A673 (cell line): ENCODE measurements around the gene KLHL17. TPM values are rescaled to one million over a fixed set of nuclear protein-coding genes. Genes with fewer than 3 reads are reported as not detected.
"Not testable (repeated sequence)": the region's sequence is repeated elsewhere in the genome, so short reads cannot be mapped to it uniquely, and the experiment has no call there.

Experiments
- BruUV-seq: library from RNA; stranded (reverse); fragments of 400-500 nt; replicated peaks from 2 replicates; lab custom pipeline; 2021; lab: Mats Ljungman, UMichigan
- CTCF ChIA-PET: fragments of 300-600 bp; sonication (Branson Sonifier 250); formaldehyde crosslinking; loops from one replicate; lab custom pipeline; 2022; ENCODE audit warnings: antibody characterized with exemption; lab: Charles Lee
- POLR2A ChIA-PET: fragments of 300-600 bp; sonication (Branson Sonifier 250); formaldehyde crosslinking; loops from one replicate; lab custom pipeline; 2022; ENCODE audit warnings: antibody characterized with exemption; ENCODE audit not compliant: low non-redundant PET; lab: Charles Lee
- DNase-seq: peaks from one replicate; pipeline ENCODE4 v3.0.0-alpha.2; 2015; ENCODE audit warnings: low spot score
- H3K27ac ChIP-seq: fragments of 200-600 bp; sonication (generic); 2 replicates; pipeline ENCODE4 v1.5.1; 2016; ENCODE audit warnings: mixed run types, low read depth, mild to moderate bottlenecking, mixed read lengths, antibody characterized with exemption, low read length; ENCODE audit not compliant: poor library complexity, severe bottlenecking
- H3K27me3 ChIP-seq: fragments of 200-600 bp; sonication (generic); replicated peaks from 2 replicates; pipeline ENCODE4 v1.6.1; 2017; ENCODE audit warnings: mixed run types, low read depth, mild to moderate bottlenecking, mixed read lengths, antibody characterized with exemption, low read length; ENCODE audit not compliant: insufficient read depth, poor library complexity
- H3K36me3 ChIP-seq: fragments of 200-600 bp; sonication (generic); 2 replicates; pipeline ENCODE4 v1.6.1; 2016; ENCODE audit warnings: mixed run types, mild to moderate bottlenecking, mixed read lengths, antibody characterized with exemption, low read length; ENCODE audit not compliant: insufficient read depth, poor library complexity, severe bottlenecking
- H3K4me1 ChIP-seq: fragments of 200-600 bp; sonication (generic); 2 replicates; pipeline ENCODE4 v1.6.1; 2017; ENCODE audit warnings: mixed run types, mild to moderate bottlenecking, mixed read lengths, antibody characterized with exemption, low read length; ENCODE audit not compliant: insufficient read depth, poor library complexity, severe bottlenecking
- H3K4me3 ChIP-seq: fragments of 200-600 bp; sonication (generic); 2 replicates; pipeline ENCODE4 v1.5.1; 2016; ENCODE audit warnings: low read depth, mixed run types, mild to moderate bottlenecking, mixed read lengths, low read length; ENCODE audit not compliant: poor library complexity, severe bottlenecking
- H3K9me3 ChIP-seq: fragments of 200-600 bp; sonication (generic); 2 replicates; pipeline ENCODE4 v1.6.1; 2016; ENCODE audit warnings: mixed run types, low read depth, mild to moderate bottlenecking, mixed read lengths, antibody characterized with exemption, low read length; ENCODE audit not compliant: poor library complexity, severe bottlenecking
- EZH2 ChIP-seq: fragments of 200-600 bp; sonication (generic); IDR thresholded peaks from 2 replicates; pipeline ENCODE4 v1.6.1; 2017; ENCODE audit warnings: borderline replicate concordance, low read depth, mild to moderate bottlenecking, mixed read lengths, antibody characterized with exemption, low read length; ENCODE audit not compliant: poor library complexity, severe bottlenecking
- intact Hi-C: fragments of 100-400 bp; cut with micrococcal nuclease; formaldehyde crosslinking; loops from one replicate; pipeline ENCODE4 v1.10.0; 2022; ENCODE audit not compliant: unreplicated experiment
- total RNA-seq: library from RNA; stranded (reverse); gene quantifications from 2 replicates; pipeline ENCODE4 v1.2.3, GENCODE V29; 2021
- TF ChIP-seq, protein P1 (sequence below): fragments of 300-800, 200-600 bp; sonication (generic); conservative IDR thresholded peaks from 2 replicates; pipeline ENCODE4 v1.5.1; 2017; ENCODE audit warnings: low read depth, mild to moderate bottlenecking, antibody characterized with exemption, low read length, moderate library complexity, mixed read lengths

The KLHL17 gene
- total RNA-seq, 1 experiment from 2014 or later: 43.3 TPM

DNA sequence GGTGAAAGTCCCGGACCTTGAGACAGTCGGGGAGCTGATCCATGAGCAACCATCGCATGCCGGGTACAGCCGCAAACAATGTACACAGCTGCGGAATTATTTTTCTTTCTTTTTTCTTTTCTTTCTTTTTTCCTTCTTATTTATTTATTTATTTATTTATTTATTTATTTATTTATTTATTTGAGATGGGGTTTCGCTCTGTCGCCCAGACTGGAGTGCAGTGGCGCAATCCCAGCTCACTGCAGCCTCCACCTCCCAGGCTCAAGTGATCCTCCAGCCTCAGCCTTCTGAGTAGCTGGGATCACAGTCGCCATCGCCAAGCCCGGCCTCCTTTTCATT is 24.1 kb downstream of the KLHL17 start:
- intact Hi-C loops: loop anchor here (5.0 kb wide), 1 partner anchor 78 kb away; no protein-coding TSS in a partner anchor
- no peak overlapping the region for H3K27ac ChIP-seq
- POLR2A ChIA-PET: interaction anchor here (0.6 kb wide), 1 partner anchor 17 kb away, joined by 3 read pairs; no protein-coding TSS in a partner anchor
- H3K4me3 ChIP-seq: no peak overlapping the region
- CTCF ChIA-PET: no interaction called here
- DNase-seq: no peak
- TF ChIP-seq, protein P1, sequence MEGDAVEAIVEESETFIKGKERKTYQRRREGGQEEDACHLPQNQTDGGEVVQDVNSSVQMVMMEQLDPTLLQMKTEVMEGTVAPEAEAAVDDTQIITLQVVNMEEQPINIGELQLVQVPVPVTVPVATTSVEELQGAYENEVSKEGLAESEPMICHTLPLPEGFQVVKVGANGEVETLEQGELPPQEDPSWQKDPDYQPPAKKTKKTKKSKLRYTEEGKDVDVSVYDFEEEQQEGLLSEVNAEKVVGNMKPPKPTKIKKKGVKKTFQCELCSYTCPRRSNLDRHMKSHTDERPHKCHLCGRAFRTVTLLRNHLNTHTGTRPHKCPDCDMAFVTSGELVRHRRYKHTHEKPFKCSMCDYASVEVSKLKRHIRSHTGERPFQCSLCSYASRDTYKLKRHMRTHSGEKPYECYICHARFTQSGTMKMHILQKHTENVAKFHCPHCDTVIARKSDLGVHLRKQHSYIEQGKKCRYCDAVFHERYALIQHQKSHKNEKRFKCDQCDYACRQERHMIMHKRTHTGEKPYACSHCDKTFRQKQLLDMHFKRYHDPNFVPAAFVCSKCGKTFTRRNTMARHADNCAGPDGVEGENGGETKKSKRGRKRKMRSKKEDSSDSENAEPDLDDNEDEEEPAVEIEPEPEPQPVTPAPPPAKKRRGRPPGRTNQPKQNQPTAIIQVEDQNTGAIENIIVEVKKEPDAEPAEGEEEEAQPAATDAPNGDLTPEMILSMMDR: 0 out of 2 replicates have a peak, but pooled peaks have one; percentile 10
- no peak for TF ChIP-seq EZH2
- no peaks in the 10 kb centered on the region for H3K36me3 ChIP-seq
- H3K27me3 ChIP-seq: no peaks in the 10 kb centered on the region
- no TSS peak for BruUV-seq
- no peaks in the 10 kb centered on the region for H3K4me1 ChIP-seq
- no peaks in the 10 kb centered on the region for H3K9me3 ChIP-seq

DNA sequence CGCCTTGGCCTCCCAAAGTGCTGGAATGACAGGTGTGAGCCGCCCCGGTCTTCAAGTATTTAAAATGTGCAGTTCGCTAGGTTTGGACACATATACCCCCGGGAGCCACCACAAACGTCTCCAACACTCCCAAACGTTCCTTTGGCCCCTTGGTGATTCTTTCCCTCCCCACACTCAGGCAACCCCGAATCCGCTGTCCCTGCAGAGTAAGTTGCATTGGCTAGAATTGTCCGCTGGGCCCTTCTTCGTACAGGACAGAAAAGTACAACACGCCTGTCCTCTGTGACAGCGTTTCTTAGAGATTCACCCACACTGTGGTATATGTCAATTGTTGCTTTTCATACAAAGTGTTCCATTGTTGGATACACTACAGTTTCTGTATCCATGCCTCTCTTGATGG is 24.7 kb downstream of the KLHL17 start:
- BruUV-seq: no TSS peak
- no peaks in the 10 kb centered on the region for H3K9me3 ChIP-seq
- H3K27ac ChIP-seq: no peak overlapping the region
- no peaks in the 10 kb centered on the region for H3K36me3 ChIP-seq
- intact Hi-C loops: no loop called here
- no peak for TF ChIP-seq EZH2
- TF ChIP-seq, protein P1: no peak
- H3K4me3 ChIP-seq: no peak overlapping the region
- no peak for DNase-seq
- POLR2A ChIA-PET: no interaction called here
- no peaks in the 10 kb centered on the region for H3K4me1 ChIP-seq
- no peaks in the 10 kb centered on the region for H3K27me3 ChIP-seq
- CTCF ChIA-PET: no interaction called here

DNA sequence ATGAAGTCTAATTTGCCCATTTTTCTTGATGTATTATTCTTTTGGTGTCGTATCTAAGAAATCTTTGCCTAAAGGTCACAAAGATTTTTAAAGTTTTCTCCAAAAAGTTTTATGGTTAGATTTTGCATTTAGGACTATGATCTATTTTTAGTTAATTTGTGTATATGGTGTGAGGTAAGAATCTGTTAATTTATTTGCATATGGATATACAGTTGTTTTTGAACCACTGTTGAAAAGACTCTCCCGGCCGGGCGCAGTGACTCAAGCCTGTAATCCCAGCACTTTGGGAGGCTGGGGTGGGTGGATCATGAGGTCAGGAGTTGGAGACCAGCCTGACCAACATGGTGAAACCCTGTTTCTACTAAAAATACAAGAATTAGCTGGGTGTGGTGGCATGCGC is 27.7 kb downstream of the KLHL17 start:
- not testable (repeated sequence) for H3K4me3 ChIP-seq

DNA sequence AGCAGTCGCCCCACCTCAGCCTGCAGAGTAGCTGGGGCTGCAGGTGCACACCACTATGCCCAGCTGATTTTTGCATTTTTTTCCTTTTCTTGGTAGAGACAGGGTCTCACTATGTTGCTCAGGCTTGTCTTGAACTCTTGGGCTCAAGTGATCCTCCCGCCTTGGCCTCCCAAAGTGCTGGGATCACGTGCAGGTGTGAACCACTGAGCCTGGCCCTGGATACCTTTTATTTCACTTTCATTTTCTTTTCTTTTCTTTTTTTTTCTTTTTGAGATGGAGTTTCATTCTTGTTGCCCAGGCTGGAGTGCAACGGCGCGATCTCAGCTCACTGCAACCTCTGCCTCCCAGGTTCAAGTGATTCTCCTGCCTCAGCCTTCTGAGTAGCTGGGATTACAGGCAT is 30.9 kb downstream of the KLHL17 start:
- H3K27ac ChIP-seq, H3K4me3 ChIP-seq, intact Hi-C loops, H3K9me3 ChIP-seq, H3K27me3 ChIP-seq, H3K4me1 ChIP-seq, H3K36me3 ChIP-seq, DNase-seq, BruUV-seq, CTCF ChIA-PET, POLR2A ChIA-PET: not testable (repeated sequence)

More for the DNA sequence above, 27.7 kb downstream of the KLHL17 start:
- CTCF ChIA-PET, DNase-seq, H3K9me3 ChIP-seq, H3K27me3 ChIP-seq, H3K4me1 ChIP-seq, H3K36me3 ChIP-seq, intact Hi-C loops, H3K27ac ChIP-seq, BruUV-seq, POLR2A ChIA-PET: not testable (repeated sequence)
